ENCODE data around the gene OR3A1.

DNA sequence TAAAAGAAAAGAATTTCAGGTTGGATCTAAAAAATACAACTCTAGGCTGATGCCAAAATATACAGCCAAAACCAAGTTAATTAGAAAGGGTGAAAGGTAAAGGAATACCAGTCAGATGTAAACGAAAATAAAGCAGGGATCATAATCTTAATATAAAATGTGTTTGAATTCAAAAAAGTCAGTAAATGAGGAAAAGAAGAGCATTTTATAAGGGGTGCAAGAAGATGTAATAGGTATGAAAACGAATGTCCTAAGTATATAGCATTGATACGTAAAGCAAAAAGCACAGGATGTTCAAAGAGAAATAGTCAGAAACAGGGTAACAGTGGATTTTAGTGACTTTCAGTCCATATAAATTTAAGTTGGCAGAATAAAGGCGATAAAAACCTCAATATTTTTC, 2.5 kb downstream of the OR3A1 start:
- TF ChIP-seq, protein P1, sequence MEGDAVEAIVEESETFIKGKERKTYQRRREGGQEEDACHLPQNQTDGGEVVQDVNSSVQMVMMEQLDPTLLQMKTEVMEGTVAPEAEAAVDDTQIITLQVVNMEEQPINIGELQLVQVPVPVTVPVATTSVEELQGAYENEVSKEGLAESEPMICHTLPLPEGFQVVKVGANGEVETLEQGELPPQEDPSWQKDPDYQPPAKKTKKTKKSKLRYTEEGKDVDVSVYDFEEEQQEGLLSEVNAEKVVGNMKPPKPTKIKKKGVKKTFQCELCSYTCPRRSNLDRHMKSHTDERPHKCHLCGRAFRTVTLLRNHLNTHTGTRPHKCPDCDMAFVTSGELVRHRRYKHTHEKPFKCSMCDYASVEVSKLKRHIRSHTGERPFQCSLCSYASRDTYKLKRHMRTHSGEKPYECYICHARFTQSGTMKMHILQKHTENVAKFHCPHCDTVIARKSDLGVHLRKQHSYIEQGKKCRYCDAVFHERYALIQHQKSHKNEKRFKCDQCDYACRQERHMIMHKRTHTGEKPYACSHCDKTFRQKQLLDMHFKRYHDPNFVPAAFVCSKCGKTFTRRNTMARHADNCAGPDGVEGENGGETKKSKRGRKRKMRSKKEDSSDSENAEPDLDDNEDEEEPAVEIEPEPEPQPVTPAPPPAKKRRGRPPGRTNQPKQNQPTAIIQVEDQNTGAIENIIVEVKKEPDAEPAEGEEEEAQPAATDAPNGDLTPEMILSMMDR (IDR thresholded peaks at IDR 0.05) = no peak
- no peak for TF ChIP-seq POLR2A (IDR thresholded peaks at IDR 0.05)
